ENCODE data around the gene PLA2G1B.

Gene PLA2G1B

DNA sequence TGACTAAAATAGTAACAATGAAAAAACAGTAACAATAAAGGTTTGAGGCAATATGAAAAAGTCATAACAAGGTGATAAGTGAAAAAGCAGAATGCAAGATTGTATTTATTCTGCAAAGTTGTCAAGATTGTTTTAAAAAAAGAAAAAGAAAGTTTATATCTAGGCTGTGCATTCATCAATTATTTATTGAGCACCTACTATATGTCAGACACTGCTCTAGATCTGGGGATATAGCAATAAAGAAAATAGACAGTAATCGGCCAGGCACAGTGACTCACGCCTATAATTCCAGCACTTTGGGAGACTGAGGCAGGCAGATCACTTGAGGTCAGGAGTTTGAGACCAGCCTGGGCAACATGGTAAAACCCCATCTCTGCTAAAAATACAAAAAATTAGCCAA lies 3.8 kb downstream of the PLA2G1B start:
- no peak for DNase-seq

GRCh38 chr12:120321382-120322202 lies 6.0 kb downstream of the PLA2G1B start:
- no peak for DNase-seq

DNA sequence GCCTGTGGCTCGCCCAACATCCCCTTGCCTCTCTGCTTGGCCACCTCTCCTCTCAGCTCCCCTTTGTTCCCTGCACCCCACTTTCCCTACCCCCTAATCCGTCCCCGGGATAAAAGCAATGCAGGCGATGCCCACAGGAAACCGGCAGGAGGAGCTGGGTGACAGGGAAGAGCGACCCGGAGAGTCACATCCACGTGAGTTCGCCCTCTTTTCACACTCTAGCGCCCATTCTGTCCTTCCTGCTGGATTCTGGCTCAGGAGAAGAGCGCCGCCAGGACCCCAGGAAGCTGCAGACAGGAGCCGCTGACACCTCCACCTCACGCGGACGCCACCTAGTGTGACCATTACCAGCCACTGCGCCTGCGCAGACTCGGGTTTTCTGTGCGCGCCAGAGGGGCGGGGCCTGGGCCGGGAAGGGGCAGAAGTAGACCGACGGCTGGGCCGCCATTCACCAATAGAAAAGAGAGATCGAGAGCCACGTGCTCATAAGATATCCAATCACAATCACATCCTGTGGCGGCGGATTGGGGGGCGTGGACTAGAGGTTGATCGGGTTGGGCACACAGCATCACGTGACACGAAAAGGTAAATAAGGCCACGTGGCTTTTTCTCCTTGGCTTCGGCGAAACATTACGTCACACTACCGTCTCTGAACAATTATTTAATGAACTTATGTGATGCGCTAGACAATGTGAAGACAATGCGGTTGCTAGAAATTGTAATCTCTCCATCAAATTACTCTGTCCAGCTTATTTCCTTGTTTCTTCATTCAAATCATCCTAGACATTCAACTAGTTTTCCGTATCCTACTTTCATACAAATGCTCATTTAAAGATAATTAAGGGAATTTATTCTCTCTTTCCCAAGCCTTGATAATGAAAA lies 10.1 kb downstream of the PLA2G1B start:
- peak; percentile 99 for DNase-seq

GRCh38 chr12:120316798-120317223 lies 10.8 kb downstream of the PLA2G1B start:
- DNase-seq: no peak

DNA sequence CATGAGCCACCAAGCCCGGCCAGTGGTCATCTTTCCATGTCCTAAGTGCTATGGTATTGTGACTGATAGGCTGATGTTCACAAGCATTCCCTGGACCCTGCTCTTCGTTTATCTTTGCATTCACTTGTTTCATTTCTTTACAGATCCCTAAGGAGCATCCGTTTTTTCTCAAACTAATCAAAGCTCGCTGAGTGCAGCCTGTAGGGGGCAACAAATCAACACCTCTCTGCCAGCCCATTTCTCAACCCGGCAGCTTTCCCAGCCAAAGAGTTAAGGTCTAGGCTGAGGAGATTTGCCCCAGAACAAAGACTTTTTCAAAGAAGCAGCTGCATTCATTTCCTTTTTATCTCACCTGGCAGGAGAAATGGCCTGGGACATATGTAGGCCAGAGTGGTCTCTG lies 13.4 kb downstream of the PLA2G1B start:
- DNase-seq: peak in 1 of 2 experiments; percentile 6

GRCh38 chr12:120301962-120302815 lies 25.4 kb downstream of the PLA2G1B start, which contains the start of gene SIRT4:
SIRT4 (plus strand) TSS chr12:120302321; CDS start chr12:120303562, 1,241 bp downstream.
- peak; percentile 90 to 91 for DNase-seq

DNA sequence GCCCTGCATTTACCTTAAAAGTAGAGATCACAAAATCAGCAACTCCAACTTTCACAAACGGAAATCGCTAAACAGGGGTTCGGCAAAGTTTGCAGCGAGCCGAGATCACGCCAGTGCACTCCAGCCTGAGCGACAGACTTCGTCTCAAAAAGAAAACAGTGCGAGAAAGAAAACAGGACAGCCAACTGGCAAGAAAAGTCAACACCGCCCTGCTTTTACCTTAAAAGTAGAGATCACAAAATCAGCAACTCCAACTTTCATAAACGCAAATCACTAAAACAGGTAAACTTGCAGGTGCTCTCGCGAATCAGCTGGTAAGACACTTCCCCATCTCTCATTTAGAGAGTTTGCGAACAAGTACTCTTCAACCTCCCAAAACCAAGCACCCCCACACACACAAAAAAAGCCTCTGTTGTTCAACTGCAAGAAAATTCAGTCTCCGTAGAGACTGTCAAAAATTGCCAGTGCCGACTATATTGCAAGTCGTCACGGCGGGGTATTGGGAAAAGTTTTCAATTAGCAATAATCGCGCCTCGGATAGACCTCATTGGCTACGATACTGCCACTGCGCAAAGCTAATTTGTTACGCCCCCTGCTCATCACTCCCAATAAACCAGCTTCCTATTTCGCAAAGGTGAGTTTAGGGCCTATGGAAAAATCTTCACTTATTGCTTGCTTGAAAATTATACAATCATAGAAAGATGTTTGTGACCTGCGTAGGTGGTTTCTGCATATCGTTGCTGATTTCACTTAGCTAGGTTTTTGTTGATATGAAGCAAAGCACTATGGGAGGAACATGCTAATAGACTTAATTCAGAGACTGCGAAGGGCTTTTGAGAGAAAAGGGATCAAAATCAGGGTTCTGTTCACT lies 34.7 kb downstream of the PLA2G1B start, which contains the start of gene RNU4-1:
RNU4-1 (minus strand) TSS at position 577 of the 871 bp plus-strand sequence.
- peak; percentile 88 to 94 for DNase-seq

DNA sequence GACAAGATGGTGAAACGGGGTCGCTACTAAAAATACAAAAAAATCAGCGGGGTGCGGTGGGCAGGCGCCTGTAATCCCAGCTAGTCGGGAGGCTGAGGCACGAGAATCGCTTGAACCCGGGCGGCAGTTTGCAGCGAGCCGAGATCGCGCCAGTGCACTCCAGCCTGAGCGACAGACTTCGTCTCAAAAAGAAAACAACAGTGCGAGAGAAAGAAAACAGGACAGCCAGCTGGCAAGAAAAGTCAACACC lies 35.2 kb downstream of the PLA2G1B start:
- no peak for DNase-seq

DNA sequence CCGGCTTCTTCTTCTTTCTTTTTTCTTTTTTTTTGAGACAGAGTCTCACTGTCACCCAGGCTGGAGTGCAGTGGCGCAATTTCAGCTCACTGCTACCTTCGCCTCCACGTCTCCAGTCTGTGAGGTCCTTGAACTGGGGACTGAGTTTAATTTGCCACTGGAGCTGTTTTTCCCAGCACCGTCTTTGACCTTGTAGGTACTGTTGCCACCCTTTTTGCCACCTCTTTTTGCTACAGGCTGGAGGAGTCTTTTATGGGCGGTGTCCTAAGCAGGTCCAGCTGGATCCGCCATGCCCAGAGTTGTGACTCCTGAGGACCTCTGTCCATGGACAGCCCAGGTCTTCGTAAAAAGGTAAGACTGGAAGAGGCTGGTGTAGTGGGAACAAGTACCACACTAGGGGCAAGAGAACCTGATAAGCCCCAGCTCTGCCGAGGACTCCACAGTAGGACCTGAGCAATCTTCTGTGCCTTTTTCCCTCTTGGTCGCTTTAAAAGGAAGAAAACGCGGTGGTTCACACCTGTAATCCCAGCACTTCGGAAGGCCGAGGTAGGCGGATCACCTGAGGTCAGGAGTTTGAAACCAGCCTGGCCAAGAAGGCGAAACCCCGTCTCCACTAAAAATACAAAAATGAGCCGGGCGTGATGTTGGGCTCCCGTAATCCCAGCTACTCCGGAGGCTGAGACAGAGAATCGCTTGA lies 36.8 kb downstream of the PLA2G1B start:
- peak in 1 of 2 experiments; percentile 37 for DNase-seq

DNA sequence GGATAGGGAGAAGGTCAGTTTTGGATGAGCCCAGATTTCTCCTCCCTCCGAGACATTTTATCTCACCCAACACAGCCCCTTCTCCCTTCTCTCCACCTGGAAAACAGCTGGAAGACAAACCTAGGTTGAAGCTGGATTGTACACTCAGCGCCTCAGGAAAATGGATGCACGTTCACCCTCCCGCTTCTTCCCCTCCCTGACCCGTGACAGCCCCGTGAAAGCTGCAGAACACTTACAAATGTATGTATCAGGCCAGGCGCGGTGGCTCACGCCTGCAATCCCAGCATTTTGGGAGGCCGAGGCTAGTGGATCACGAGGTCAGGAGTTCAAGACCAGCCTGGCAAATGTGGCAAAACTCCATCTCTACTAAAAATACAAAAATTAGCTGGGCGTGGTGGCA lies 40.1 kb downstream of the PLA2G1B start:
- DNase-seq: no peak

DNA sequence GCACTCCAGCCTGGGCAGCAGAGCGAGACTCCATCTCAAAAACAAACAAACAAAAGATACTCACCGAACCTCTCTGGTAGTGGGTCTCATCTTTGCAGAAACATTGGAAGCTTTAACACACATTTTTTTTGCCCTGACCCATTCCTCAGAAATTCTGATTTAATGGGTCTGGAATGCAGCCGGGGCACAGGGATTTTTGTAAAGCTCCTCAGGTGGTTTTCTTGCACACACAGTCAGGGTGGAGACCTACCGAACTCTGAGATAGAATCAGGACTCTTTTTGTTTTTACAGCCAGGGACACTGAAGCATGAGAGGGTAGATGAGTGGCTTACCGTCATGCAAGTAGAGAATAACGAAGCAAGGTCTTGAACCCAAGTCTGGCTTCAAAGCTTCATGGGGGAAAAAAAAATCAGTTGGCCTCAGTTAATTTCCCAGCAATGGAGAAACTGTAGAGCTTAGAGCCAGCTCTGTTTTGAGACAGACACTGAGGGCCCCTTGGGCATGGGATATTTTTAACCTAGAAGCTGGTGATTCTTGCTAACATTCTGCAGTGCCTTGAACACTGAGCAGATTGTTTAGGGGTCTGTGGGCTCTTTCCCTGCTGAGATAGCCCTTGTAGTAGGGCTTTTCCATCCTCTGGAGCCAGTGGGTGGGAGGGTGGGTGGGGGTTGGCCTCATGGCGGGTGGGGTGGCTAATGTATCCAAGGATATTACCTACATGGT lies 40.6 kb downstream of the PLA2G1B start:
- no peak for DNase-seq

DNA sequence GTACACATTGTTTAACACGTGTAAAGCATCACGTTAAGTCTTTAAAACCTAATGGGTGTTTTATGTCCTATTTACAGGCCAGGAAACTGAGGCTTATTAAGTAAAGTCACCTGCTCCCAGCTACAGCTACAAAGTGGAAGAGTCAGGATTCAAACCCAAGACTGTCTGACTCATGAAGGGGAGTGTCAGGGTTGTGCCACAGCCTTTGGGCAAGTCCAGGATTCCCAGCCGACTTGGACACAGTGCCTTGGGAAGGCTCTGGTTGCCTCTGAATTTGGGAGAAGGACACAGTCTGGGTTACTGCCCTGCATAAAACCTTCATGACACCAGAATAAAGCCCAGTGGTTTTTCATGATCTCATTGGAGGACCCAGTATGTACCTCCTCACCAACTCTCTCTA lies 43.2 kb downstream of the PLA2G1B start:
- DNase-seq: no peak

- no peak for DNase-seq
Observed at GRCh38 chr12:120283318-120283717, 44.3 kb downstream of the PLA2G1B start.

- DNase-seq: no peak
Observed at GRCh38 chr12:120278137-120279069, 49.2 kb downstream of the PLA2G1B start.

- DNase-seq: no peak
Observed at GRCh38 chr12:120276734-120277133, 50.8 kb downstream of the PLA2G1B start.

Data from NCI-H524 (cell line).